ENCODE measurements around the gene SPRYD7. TPM values are rescaled to one million over a fixed set of nuclear protein-coding genes. Genes with fewer than 3 reads are reported as not detected.

Gene SPRYD7
- total and polyA plus RNA-seq, 9 donors: 3.7 to 11.6 (median 6.8) TPM

GRCh38 chr13:49877629-49878218, 58.4 kb downstream of the SPRYD7 start:
- DNase-seq: no peak
- Histone ChIP-seq H3K27ac (no peak overlapping the region), H3K4me3 (no peak overlapping the region), H3K36me3 (no peaks in the 10 kb centered on the region), H3K9me3 (peaks cover 0 to 3% of the 10 kb centered on the region in 2 donors), H3K4me1 (ENCODE audit: insufficient read depth) (no peaks in the 10 kb centered on the region), H3K27me3 (no peaks in the 10 kb centered on the region)
- TF ChIP-seq, protein P1, sequence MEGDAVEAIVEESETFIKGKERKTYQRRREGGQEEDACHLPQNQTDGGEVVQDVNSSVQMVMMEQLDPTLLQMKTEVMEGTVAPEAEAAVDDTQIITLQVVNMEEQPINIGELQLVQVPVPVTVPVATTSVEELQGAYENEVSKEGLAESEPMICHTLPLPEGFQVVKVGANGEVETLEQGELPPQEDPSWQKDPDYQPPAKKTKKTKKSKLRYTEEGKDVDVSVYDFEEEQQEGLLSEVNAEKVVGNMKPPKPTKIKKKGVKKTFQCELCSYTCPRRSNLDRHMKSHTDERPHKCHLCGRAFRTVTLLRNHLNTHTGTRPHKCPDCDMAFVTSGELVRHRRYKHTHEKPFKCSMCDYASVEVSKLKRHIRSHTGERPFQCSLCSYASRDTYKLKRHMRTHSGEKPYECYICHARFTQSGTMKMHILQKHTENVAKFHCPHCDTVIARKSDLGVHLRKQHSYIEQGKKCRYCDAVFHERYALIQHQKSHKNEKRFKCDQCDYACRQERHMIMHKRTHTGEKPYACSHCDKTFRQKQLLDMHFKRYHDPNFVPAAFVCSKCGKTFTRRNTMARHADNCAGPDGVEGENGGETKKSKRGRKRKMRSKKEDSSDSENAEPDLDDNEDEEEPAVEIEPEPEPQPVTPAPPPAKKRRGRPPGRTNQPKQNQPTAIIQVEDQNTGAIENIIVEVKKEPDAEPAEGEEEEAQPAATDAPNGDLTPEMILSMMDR (IDR thresholded peaks at IDR 0.05): no peak
- TF ChIP-seq POLR2A (IDR thresholded peaks at IDR 0.05) (no peak), EP300 (IDR thresholded peaks at IDR 0.05) (no peak)
- intact Hi-C loops (cut with DNase I): no loop called here
- 88 to 92% (median 91%) methylated on average over 3 of the region's 3 CpGs for WGBS, 3 donors

- Histone ChIP-seq H3K36me3 (no peaks in the 10 kb centered on the region), H3K4me1 (ENCODE audit: insufficient read depth) (no peaks in the 10 kb centered on the region), H3K9me3 (peaks cover 0 to 3% of the 10 kb centered on the region in 2 donors), H3K27ac (no peak overlapping the region), H3K27me3 (no peaks in the 10 kb centered on the region), H3K4me3 (no peak overlapping the region)
- 89 to 92% (median 90%) methylated on average over 3 of the region's 3 CpGs for WGBS, 3 donors
- TF ChIP-seq EP300 (IDR thresholded peaks at IDR 0.05) (no peak), POLR2A (IDR thresholded peaks at IDR 0.05) (no peak)
- TF ChIP-seq, protein P1 (IDR thresholded peaks at IDR 0.05): no peak
- no peak for DNase-seq
- intact Hi-C loops (cut with DNase I): no loop called here
These were observed 61.7 kb downstream of the SPRYD7 start for GRCh38 chr13:49874430-49874829.

GRCh38 chr13:49869519-49869918, 66.6 kb downstream of the SPRYD7 start:
- Histone ChIP-seq H3K4me1 (ENCODE audit: insufficient read depth) (no peaks in the 10 kb centered on the region), H3K4me3 (no peak overlapping the region), H3K9me3 (no peaks in the 10 kb centered on the region), H3K36me3 (no peaks in the 10 kb centered on the region), H3K27me3 (no peaks in the 10 kb centered on the region), H3K27ac (no peak overlapping the region)
- DNase-seq: no peak
- TF ChIP-seq EP300 (IDR thresholded peaks at IDR 0.05) (no peak), POLR2A (IDR thresholded peaks at IDR 0.05) (no peak)
- TF ChIP-seq, protein P1 (IDR thresholded peaks at IDR 0.05): no peak
- intact Hi-C loops (cut with DNase I): no loop called here
- WGBS, 3 donors: 39 to 46% (median 42%) methylated on average over 3 of the region's 3 CpGs

GRCh38 chr13:49867834-49868233, 68.3 kb downstream of the SPRYD7 start:
- TF ChIP-seq POLR2A (IDR thresholded peaks at IDR 0.05) (no peak), EP300 (IDR thresholded peaks at IDR 0.05) (no peak)
- TF ChIP-seq, protein P1 (IDR thresholded peaks at IDR 0.05): no peak
- no peaks in the 10 kb centered on the region for H3K27me3 ChIP-seq
- intact Hi-C loops (cut with DNase I): no loop called here
- 22 to 54% (median 28%) methylated on average over 8 of the region's 8 CpGs for WGBS, 3 donors
- H3K36me3 ChIP-seq: no peaks in the 10 kb centered on the region
- no peak overlapping the region for H3K27ac ChIP-seq
- no peaks in the 10 kb centered on the region for H3K4me1 ChIP-seq (ENCODE audit: insufficient read depth)
- no peak overlapping the region for H3K4me3 ChIP-seq
- no peak for DNase-seq
- H3K9me3 ChIP-seq: no peaks in the 10 kb centered on the region
